Measurements from ENCODE around the gene SNURF.

The SNURF gene

GRCh38 chr15:24962880-24963279, 8.1 kb downstream of the SNURF start:
- TF ChIP-seq SIN3A (IDR thresholded peaks at IDR 0.05; ENCODE audit: borderline replicate concordance, insufficient read depth, low read length), result no peak
- no peak for TF ChIP-seq FOXP2 (optimal IDR thresholded peaks at IDR 0.05; ENCODE audit: borderline replicate concordance, extremely low read depth, extremely low read length, insufficient read depth)
- TF ChIP-seq TAF1 (IDR thresholded peaks at IDR 0.05; ENCODE audit: borderline replicate concordance, insufficient read depth, low read length), result no peak
- no peak for TF ChIP-seq POLR2AphosphoS5 (IDR thresholded peaks at IDR 0.05; ENCODE audit: low read depth, low read length)
- TF ChIP-seq REST (IDR thresholded peaks at IDR 0.05; ENCODE audit: insufficient read depth in 1 of 2, low read depth in 2 of 2, low read length in 2 of 2), result no peak

DNA sequence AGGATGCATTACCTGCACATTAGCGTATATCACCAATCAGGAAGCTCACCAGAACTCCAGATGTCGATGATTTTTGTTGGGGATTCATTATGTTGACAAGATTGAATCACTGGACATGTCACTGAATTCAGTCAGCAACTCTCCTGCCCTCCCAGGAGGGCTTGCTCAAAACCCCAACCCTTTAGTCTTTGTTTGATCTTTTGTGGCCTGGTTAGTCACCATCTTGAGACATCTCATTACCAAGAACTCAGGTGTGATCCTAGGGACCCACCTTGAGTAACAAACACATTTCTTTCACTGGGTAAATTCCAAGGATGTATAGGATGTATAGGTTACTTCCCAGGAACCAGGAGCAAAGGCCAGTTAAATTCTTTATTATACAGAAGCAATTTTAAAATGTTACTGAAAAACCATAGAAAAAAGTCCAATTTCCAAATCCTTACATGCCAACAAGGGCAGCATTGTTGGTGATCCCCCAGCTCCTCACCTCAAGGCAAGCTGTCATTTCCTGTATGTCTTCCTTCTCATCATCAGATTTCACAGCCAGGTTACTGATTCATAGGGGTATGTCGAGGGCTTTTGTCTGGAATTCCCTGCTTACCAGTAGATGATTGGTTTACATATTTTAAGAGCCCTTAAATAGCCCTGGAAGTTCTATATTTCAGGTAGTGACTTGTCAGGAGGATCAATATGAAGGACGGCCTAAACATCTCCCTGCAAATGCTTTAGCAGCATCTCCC, 11.7 kb downstream of the SNURF start:
- no peak for TF ChIP-seq SIN3A (IDR thresholded peaks at IDR 0.05; ENCODE audit: borderline replicate concordance, insufficient read depth, low read length)
- TF ChIP-seq POLR2AphosphoS5 (IDR thresholded peaks at IDR 0.05; ENCODE audit: low read depth, low read length), result no peak
- no peak for TF ChIP-seq REST (IDR thresholded peaks at IDR 0.05; ENCODE audit: insufficient read depth in 1 of 2, low read depth in 2 of 2, low read length in 2 of 2)
- no peak for TF ChIP-seq FOXP2 (optimal IDR thresholded peaks at IDR 0.05; ENCODE audit: borderline replicate concordance, extremely low read depth, extremely low read length, insufficient read depth)
- TF ChIP-seq TAF1 (IDR thresholded peaks at IDR 0.05; ENCODE audit: borderline replicate concordance, insufficient read depth, low read length), result no peak

DNA sequence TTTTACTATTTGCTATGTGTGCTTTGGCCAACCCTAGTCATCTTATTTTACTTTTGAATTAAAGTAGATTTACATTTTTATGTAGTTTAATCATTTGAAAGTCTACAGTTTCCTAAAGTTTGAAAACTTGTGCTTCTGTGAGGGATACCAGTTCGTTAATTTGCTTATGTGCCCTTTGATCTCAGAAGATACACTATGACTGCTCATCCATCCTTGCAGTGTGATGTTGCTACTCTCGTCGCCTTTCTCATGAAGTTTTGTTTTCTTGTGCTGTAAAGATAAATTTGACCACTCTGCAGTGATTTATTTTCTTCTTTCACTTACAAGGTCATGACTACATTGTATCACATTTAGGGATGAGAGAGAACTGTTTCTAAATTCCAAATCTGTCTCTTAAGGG, 16.3 kb downstream of the SNURF start:
- TF ChIP-seq FOXP2 (optimal IDR thresholded peaks at IDR 0.05; ENCODE audit: borderline replicate concordance, extremely low read depth, extremely low read length, insufficient read depth) (no peak), REST (IDR thresholded peaks at IDR 0.05; ENCODE audit: insufficient read depth in 1 of 2, low read depth in 2 of 2, low read length in 2 of 2) (no peak), TAF1 (IDR thresholded peaks at IDR 0.05; ENCODE audit: borderline replicate concordance, insufficient read depth, low read length) (no peak), SIN3A (IDR thresholded peaks at IDR 0.05; ENCODE audit: borderline replicate concordance, insufficient read depth, low read length) (no peak), POLR2AphosphoS5 (IDR thresholded peaks at IDR 0.05; ENCODE audit: low read depth, low read length) (no peak)

DNA sequence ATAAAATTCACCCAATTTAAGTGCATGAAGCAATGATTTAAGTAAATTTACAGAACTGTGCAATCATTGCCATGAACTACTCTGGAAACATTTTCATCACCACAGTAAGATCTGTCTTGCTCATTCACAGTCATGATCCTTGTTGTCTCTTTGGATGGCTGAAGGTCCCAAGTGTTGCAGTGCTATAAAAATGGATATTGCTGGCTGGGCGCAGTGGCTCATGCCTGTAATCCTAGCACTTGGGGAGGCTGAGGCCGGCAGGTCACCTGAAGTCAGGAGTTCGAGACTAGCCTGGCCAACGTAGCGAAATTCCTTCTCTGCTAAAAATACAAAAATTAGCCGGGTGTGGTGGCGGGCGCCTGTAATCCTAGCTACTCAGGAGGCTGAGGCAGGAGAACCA, 17.0 kb downstream of the SNURF start:
- TF ChIP-seq REST (IDR thresholded peaks at IDR 0.05; ENCODE audit: insufficient read depth in 1 of 2, low read depth in 2 of 2, low read length in 2 of 2), result no peak
- TF ChIP-seq POLR2AphosphoS5 (IDR thresholded peaks at IDR 0.05; ENCODE audit: low read depth, low read length), result no peak

DNA sequence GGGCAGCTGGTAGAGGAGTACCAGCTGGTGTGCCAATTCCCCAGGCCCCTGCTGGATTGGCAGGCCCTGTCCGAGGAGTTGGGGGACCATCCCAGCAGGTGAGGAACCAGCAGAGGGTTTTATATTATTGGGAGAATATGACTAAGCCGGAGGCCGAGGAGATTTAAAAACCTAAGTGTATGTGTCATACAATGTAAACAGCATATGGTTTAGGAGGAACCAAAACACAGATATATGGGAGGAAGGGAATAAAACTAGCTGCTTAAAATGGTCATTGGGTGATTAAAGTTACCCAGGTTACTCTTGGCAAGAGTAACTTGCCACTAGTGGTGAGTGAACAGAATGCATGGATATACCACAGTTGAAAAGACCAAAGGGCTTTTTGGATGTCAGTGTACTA, 22.1 kb downstream of the SNURF start:
- TF ChIP-seq REST (IDR thresholded peaks at IDR 0.05; ENCODE audit: insufficient read depth in 1 of 2, low read depth in 2 of 2, low read length in 2 of 2) (no peak), TAF1 (IDR thresholded peaks at IDR 0.05; ENCODE audit: borderline replicate concordance, insufficient read depth, low read length) (no peak), FOXP2 (optimal IDR thresholded peaks at IDR 0.05; ENCODE audit: borderline replicate concordance, extremely low read depth, extremely low read length, insufficient read depth) (no peak), SIN3A (IDR thresholded peaks at IDR 0.05; ENCODE audit: borderline replicate concordance, insufficient read depth, low read length) (no peak), POLR2AphosphoS5 (IDR thresholded peaks at IDR 0.05; ENCODE audit: low read depth, low read length) (no peak)

Measured in PFSK-1 (cell line).